Parathyroid adenoma (tissue), 2 donors: ENCODE data around the gene NCBP1.
A peak's percentile ranks its signal among the peaks of the same experiment; 100 is the strongest.
"Not testable (repeated sequence)": the region's sequence is repeated elsewhere in the genome, so short reads cannot be mapped to it uniquely, and the experiment has no call there.

Source experiments
- H2AFZ ChIP-seq: fragments of 300-600 bp; sonication (generic); one replicate; pipeline ENCODE4 v1.7.0; 2017; ENCODE audit warnings: antibody characterized with exemption, mild to moderate bottlenecking
- H3K27ac ChIP-seq: fragments of 300-600 bp; sonication (generic); one replicate; pipeline ENCODE4 v1.7.0; 2017
- H3K27me3 ChIP-seq: fragments of 300-600 bp; sonication (generic); one replicate; pipeline ENCODE4 v1.7.0; 2017; ENCODE audit warnings: low read length; ENCODE audit not compliant: control insufficient read depth, insufficient read depth
- H3K36me3 ChIP-seq: fragments of 300-600 bp; sonication (generic); one replicate; pipeline ENCODE4 v1.7.0; 2017; ENCODE audit warnings: low read length; ENCODE audit not compliant: control insufficient read depth, insufficient read depth
- H3K4me1 ChIP-seq: fragments of 300-600 bp; sonication (generic); one replicate; pipeline ENCODE4 v1.7.0; 2017; ENCODE audit warnings: control low read depth
- H3K4me2 ChIP-seq: fragments of 300-600 bp; sonication (generic); one replicate; pipeline ENCODE4 v1.7.0; 2017; ENCODE audit warnings: low read length
- H3K4me3 ChIP-seq: fragments of 300-600 bp; sonication (generic); one replicate; pipeline ENCODE4 v1.7.0; 2017; ENCODE audit warnings: low read depth, low read length
- H3K79me2 ChIP-seq: fragments of 300-600 bp; sonication (generic); one replicate; pipeline ENCODE4 v1.7.0; 2017; ENCODE audit warnings: control low read depth
- H3K9ac ChIP-seq: fragments of 300-600 bp; sonication (generic); one replicate; pipeline ENCODE4 v1.7.0; 2017; ENCODE audit warnings: mild to moderate bottlenecking
- H3K9me3 ChIP-seq: fragments of 300-600 bp; sonication (generic); one replicate; pipeline ENCODE4 v1.7.0; 2017; ENCODE audit warnings: low read length; ENCODE audit not compliant: control insufficient read depth
- TF ChIP-seq, protein P1 (sequence below): fragments of 300-600 bp; sonication (generic); IDR thresholded peaks from one replicate; pipeline ENCODE4 v1.7.0; 2017; ENCODE audit warnings: antibody characterized with exemption, mild to moderate bottlenecking
- donor health status: primary hyperparathyroidism.

NCBP1 gene

DNA sequence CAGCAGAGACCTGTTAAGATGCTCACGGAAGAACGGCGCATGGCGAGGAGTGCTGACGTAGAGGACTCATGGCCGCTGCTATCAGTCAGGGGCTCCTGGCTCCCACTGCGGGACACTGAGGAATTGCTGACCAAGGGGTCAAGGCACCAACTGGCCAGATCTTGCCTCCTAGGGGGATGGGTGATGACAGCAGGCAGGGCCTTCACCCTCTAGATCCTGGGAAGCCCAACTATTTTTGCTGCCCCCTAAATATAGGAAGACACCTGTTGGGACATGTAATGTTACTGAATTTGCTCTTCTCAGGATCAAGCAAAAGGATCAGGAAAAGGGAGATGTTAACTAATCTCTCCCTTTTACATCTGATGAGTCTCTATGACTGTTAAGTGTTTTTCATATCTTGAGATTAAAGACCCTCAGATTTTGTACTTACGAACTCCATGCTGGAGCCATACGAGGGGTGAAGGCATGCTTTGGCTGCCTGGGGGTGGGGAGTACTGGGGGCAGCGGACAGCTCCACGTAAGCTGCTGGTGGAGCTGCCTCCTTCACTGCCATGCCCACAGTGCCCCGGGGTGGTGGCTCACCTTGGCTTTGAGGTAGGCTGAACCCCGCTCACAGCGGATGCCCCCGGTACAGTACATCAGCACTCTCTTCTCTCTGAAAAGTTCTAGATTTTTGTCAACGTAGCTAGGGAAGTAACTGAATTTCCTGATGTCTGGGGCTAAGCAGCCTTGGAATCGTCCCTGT, 28.5 kb upstream of the NCBP1 start:
- Histone ChIP-seq H3K4me2 (no peak overlapping the region), H3K27me3 (no peaks in the 10 kb centered on the region), H3K9ac (no peak overlapping the region), H2AFZ (no peak overlapping the region), H3K36me3 (no peaks in the 10 kb centered on the region), H3K79me2 (no peaks in the 10 kb centered on the region), H3K27ac (no peak overlapping the region), H3K9me3 (no peaks in the 10 kb centered on the region), H3K4me3 (no peak overlapping the region), H3K4me1 (no peaks in the 10 kb centered on the region)
- TF ChIP-seq, protein P1, sequence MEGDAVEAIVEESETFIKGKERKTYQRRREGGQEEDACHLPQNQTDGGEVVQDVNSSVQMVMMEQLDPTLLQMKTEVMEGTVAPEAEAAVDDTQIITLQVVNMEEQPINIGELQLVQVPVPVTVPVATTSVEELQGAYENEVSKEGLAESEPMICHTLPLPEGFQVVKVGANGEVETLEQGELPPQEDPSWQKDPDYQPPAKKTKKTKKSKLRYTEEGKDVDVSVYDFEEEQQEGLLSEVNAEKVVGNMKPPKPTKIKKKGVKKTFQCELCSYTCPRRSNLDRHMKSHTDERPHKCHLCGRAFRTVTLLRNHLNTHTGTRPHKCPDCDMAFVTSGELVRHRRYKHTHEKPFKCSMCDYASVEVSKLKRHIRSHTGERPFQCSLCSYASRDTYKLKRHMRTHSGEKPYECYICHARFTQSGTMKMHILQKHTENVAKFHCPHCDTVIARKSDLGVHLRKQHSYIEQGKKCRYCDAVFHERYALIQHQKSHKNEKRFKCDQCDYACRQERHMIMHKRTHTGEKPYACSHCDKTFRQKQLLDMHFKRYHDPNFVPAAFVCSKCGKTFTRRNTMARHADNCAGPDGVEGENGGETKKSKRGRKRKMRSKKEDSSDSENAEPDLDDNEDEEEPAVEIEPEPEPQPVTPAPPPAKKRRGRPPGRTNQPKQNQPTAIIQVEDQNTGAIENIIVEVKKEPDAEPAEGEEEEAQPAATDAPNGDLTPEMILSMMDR, result no peak

DNA sequence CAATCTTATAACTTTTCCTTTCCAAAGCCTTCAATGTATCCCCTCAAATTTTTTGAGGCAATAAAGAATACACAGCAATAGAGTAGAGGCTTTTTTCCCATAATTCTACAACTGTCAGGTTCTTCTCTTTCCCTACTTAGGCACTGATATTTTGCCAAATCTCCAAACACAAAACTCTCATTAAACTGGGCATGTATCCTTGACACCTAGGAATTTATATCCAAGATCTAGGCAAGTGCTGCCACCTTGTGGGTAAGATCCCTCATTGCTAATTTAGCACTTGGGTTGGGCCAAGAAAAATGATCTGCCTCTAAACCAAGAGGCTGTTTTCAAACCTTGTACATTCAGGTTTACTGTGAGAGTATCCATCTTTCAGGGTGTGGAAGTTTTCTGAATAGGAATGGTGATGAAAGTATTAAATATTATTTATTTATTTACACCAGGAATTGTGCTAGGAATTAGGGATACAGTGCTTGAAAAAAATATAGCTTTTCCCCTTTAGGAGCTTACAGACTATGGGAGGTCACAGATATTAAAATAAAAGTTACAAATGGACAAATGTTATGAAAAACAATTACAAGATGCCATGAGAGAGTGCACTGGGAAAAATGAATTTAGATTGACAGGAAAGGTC, 18.1 kb upstream of the NCBP1 start:
- H3K9ac ChIP-seq, result no peak overlapping the region
- TF ChIP-seq, protein P1, result peak; percentile 62
- H3K4me3 ChIP-seq, result no peak overlapping the region
- H3K4me2 ChIP-seq, result no peak overlapping the region
- H3K27ac ChIP-seq, result no peak overlapping the region
- no peak overlapping the region for H2AFZ ChIP-seq
- no peaks in the 10 kb centered on the region for H3K36me3 ChIP-seq
- H3K9me3 ChIP-seq, result no peaks in the 10 kb centered on the region
- H3K4me1 ChIP-seq, result no peaks in the 10 kb centered on the region
- no peaks in the 10 kb centered on the region for H3K79me2 ChIP-seq
- no peaks in the 10 kb centered on the region for H3K27me3 ChIP-seq

DNA sequence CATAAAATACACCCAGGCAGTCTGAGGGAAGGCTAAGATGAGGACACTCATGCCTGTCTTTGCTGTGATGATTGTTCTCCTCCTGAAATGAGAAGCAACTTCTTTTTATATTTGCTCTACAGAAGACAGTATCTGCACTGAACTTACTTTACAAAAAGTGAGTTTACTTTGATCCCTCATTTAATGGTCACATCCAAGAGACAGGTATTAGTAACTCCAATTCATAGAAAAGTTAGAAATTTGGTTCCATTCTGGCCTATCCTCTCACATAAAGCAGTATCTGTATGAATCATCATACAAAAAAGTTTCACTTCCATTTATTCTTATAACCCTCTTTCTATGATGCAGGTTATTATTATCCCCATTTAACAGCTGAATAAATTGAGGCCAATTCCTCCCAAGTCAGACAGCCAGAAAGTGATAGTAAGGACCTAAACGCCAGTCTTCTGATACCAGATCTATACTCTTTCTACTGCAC, 15.6 kb upstream of the NCBP1 start:
- Histone ChIP-seq H3K79me2 (no peaks in the 10 kb centered on the region), H3K27ac (no peak overlapping the region), H3K4me1 (no peaks in the 10 kb centered on the region), H3K27me3 (no peaks in the 10 kb centered on the region), H3K36me3 (no peaks in the 10 kb centered on the region), H3K9me3 (no peaks in the 10 kb centered on the region), H3K9ac (no peak overlapping the region), H2AFZ (no peak overlapping the region), H3K4me3 (no peak overlapping the region), H3K4me2 (no peak overlapping the region)
- TF ChIP-seq, protein P1, result no peak

DNA sequence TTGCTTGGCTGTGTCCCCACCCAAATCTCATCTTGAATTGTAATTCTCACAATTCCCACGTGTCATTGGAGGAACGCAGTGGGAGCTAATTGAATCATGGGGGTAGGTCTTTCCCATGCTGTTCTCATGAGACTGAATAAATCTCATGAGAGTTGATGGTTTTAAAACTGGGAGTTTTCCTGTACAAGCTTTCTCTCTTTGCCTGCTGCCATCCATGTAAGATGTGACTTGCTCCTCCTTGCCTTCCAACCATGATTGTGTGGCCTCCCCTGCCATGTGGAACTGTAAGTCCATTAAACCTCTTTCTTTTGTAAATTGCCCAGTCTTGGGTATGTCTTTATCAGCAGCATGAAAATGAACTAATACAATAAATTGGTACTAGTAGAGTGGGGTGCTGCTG, 13.6 kb upstream of the NCBP1 start:
- not testable (repeated sequence) for H3K9ac ChIP-seq, H2AFZ ChIP-seq, H3K4me2 ChIP-seq, H3K27ac ChIP-seq, H3K27me3 ChIP-seq, H3K79me2 ChIP-seq, H3K9me3 ChIP-seq, H3K4me3 ChIP-seq, H3K36me3 ChIP-seq, H3K4me1 ChIP-seq

DNA sequence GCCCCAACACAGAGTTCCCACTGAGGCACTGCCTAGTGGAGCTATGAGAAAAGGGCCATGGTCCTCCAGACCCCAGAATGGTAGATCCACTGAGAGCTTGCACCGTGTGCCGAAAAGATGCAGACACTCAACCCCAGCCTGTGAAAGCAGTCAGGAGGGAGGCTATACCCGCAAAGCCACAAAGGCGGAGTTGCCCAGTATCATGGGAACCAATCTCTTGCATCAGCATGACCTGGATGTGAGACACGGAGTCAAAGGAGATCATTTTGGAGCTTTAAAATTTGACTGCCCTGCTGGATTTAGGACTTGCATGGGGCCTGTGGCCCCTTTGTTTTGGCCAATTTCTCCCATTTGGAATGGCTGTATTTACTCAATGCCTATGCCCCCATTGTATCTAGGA, 11.1 kb upstream of the NCBP1 start:
- H3K27me3 ChIP-seq, H3K4me2 ChIP-seq, H3K9ac ChIP-seq, H3K36me3 ChIP-seq, H3K9me3 ChIP-seq, H3K4me3 ChIP-seq, H3K79me2 ChIP-seq, H3K4me1 ChIP-seq, H3K27ac ChIP-seq, H2AFZ ChIP-seq: not testable (repeated sequence)
